Central memory CD8-positive, alpha-beta T cell (primary cell): Measurements from ENCODE around the gene RHOF.
"Not testable (repeated sequence)": the region's sequence is repeated elsewhere in the genome, so short reads cannot be mapped to it uniquely, and the experiment has no call there.

Source experiments
- ATAC-seq: fragments of 150-1000 bp; cut with Tn5 transposase; replicated peaks from 2 replicates; pipeline ENCODE4 v1.10.0; 2022; ENCODE audit warnings: mild to moderate bottlenecking, moderate FRiP score, moderate number of reproducible peaks; ENCODE audit not compliant: poor library complexity, severe bottlenecking; ENCODE audit errors: extremely low read depth
- DNase-seq, 2 donors: peaks; one replicate each; pipeline ENCODE4 v3.0.0; 2021; ENCODE audit warnings: low spot score in 2 of 2
- H3K27ac Mint-ChIP-seq: one replicate; pipeline ENCODE4 v1.8.0; 2022; ENCODE audit warnings: low read depth, mild to moderate bottlenecking, moderate library complexity, mixed read lengths
- H3K27me3 Mint-ChIP-seq: one replicate; pipeline ENCODE4 v1.8.0; 2022; ENCODE audit warnings: mixed read lengths
- H3K36me3 Mint-ChIP-seq: one replicate; pipeline ENCODE4 v1.8.0; 2022; ENCODE audit warnings: mild to moderate bottlenecking, moderate library complexity, mixed read lengths; ENCODE audit not compliant: insufficient read depth
- H3K4me1 Mint-ChIP-seq: one replicate; pipeline ENCODE4 v1.8.0; 2022; ENCODE audit warnings: mixed read lengths
- H3K4me3 Mint-ChIP-seq: one replicate; pipeline ENCODE4 v1.8.0; 2022; ENCODE audit warnings: mild to moderate bottlenecking, moderate library complexity, mixed read lengths
- H3K9me3 Mint-ChIP-seq: one replicate; pipeline ENCODE4 v1.8.0; 2022; ENCODE audit warnings: mixed read lengths

The RHOF gene

DNA sequence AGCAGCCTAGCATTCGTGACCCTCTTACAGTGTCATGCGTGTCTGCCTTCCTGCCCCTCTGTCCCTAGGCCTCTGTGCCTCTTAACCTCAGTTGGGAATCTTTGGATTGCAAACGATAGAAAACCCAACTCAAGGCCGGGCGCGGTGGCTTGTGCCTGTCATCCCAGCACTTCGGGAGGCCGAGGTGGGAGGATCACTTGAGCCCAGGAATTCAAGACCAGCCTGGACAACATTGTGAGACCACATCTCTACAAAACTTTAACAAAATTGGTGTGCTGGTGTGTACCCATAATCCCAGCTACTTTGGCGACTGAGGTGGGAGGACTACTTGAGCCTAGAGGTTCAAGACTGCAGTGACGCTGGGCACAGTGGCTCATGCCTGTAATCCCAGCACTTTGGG, 44.2 kb downstream of the RHOF start:
- no peak overlapping the region for H3K4me3 Mint-ChIP-seq
- no peak for DNase-seq
- H3K27ac Mint-ChIP-seq: no peak overlapping the region
- peaks cover 10% of the 10 kb centered on the region for H3K36me3 Mint-ChIP-seq
- H3K27me3 Mint-ChIP-seq: no peaks in the 10 kb centered on the region
- ATAC-seq: no peak
- H3K4me1 Mint-ChIP-seq: no peaks in the 10 kb centered on the region
- no peaks in the 10 kb centered on the region for H3K9me3 Mint-ChIP-seq

DNA sequence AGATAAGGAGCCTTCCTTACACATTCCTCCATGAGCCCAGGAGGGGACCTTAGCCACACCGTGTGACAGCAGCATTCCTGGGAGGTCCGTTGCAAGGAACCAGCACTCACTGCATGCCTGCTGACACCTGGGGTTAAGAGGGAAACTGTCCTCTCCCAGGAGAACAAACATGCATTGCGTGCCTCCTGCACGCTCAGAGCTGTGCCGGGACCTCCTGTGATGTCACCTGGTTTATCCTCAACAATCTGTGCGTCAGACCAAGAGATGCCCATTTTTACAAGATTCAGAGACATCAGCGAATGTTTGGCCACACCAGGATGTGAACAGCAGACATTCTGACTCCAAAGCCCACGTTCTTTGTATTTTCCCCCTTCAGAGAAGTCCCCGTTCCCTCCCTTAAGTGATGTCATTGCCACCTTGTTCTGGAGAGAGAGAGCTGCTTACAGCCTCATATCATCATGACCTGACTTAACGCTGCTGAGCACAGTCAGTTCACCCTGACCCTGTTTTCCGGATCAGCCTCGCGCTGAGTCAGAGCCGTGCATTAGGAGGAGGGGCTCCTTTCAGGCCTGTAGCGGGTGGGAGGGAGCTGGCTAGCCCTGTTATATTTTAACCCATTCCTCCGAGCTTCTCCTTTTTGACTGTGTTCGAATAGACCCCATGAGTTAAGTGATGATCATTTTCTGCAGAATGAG, 44.8 kb downstream of the RHOF start:
- Mint-ChIP-seq H3K27me3 (no peaks in the 10 kb centered on the region), H3K27ac (no peak overlapping the region), H3K4me3 (no peak overlapping the region), H3K4me1 (no peaks in the 10 kb centered on the region), H3K9me3 (no peaks in the 10 kb centered on the region), H3K36me3 (peaks cover 12% of the 10 kb centered on the region)
- no peak for ATAC-seq
- DNase-seq: no peak

DNA sequence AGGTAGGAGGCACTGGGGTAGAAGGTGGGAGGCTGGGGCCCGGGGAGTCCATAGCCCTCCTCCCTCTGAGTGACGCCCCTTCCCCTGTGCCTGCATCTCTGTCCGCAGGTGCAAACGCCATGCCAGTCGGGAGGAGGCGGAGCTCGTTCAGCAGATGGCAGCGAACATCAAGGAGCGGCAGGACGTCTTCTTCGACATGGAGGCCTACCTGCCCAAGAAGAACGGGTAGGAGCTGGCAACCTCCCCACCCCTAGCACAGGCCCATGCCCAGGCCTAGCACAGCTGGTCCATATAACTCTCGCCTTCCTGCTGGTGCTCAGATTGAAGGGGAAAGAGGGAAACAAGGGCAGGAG, 45.3 kb downstream of the RHOF start:
- no peak overlapping the region for H3K4me3 Mint-ChIP-seq
- ATAC-seq (no peak), DNase-seq (no peak)
- H3K27me3 Mint-ChIP-seq: no peaks in the 10 kb centered on the region
- no peaks in the 10 kb centered on the region for H3K9me3 Mint-ChIP-seq
- H3K36me3 Mint-ChIP-seq: peaks cover 12% of the 10 kb centered on the region
- H3K27ac Mint-ChIP-seq: no peak overlapping the region
- H3K4me1 Mint-ChIP-seq: no peaks in the 10 kb centered on the region

DNA sequence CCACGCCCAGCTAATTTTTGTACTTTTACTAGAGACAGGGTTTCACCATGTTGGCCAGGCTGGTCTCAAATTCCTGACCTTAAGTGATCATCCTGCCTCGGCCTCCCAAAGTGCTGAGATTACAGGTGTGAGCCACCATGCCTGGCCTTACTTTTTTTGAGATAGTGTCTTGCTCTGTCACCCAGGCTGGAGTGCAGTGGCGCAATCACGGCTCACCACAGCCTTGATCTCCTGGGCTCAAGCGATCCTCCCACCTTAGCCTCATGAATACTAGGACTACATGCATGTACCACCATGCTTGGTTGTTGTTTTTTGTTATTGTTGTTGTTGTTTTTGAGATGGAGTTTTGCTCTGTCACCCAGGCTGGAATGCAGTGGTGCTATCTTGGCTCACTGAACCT, 47.9 kb downstream of the RHOF start:
- not testable (repeated sequence) for H3K27me3 Mint-ChIP-seq, H3K4me1 Mint-ChIP-seq, H3K36me3 Mint-ChIP-seq, ATAC-seq, H3K27ac Mint-ChIP-seq, DNase-seq, H3K4me3 Mint-ChIP-seq, H3K9me3 Mint-ChIP-seq

- Mint-ChIP-seq H3K27ac (no peak overlapping the region), H3K36me3 (peaks cover 4% of the 10 kb centered on the region), H3K9me3 (no peaks in the 10 kb centered on the region), H3K27me3 (no peaks in the 10 kb centered on the region), H3K4me1 (no peaks in the 10 kb centered on the region), H3K4me3 (no peak overlapping the region)
- DNase-seq (no peak), ATAC-seq (no peak)
Measured at GRCh38 chr12:121741743-121742142, 51.7 kb downstream of the RHOF start.

DNA sequence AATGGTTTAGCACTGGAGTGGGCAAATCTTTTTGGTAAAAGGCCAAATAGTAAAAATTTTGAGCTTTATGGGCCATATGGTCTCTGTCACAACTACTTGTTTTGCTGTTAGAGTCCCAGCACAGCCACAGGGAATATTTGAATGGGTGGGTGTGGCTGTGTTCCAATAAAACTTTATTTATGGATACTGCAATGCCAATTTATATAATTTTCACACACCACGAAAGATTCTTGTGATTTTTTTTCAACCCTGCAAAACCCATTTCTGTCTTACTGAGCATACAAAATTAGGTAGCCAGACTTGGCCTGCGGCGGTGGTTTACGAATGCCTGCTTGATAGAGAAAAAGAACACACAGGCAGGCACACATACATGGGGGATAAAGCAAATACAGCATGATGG, 52.6 kb downstream of the RHOF start:
- no peaks in the 10 kb centered on the region for H3K4me1 Mint-ChIP-seq
- H3K27me3 Mint-ChIP-seq: no peaks in the 10 kb centered on the region
- no peak for ATAC-seq
- H3K9me3 Mint-ChIP-seq: no peaks in the 10 kb centered on the region
- no peak for DNase-seq
- H3K27ac Mint-ChIP-seq: no peak overlapping the region
- H3K4me3 Mint-ChIP-seq: no peak overlapping the region
- peaks cover 4% of the 10 kb centered on the region for H3K36me3 Mint-ChIP-seq

GRCh38 chr12:121738340-121738858, 55.1 kb downstream of the RHOF start:
- H3K36me3 Mint-ChIP-seq: peaks cover 2% of the 10 kb centered on the region
- H3K27ac Mint-ChIP-seq: no peak overlapping the region
- H3K4me3 Mint-ChIP-seq: no peak overlapping the region
- ATAC-seq (no peak), DNase-seq (no peak)
- no peaks in the 10 kb centered on the region for H3K4me1 Mint-ChIP-seq
- H3K27me3 Mint-ChIP-seq: no peaks in the 10 kb centered on the region
- H3K9me3 Mint-ChIP-seq: no peaks in the 10 kb centered on the region

- H3K4me3 Mint-ChIP-seq: no peak overlapping the region
- no peaks in the 10 kb centered on the region for H3K9me3 Mint-ChIP-seq
- no peak overlapping the region for H3K27ac Mint-ChIP-seq
- DNase-seq (no peak), ATAC-seq (no peak)
- H3K27me3 Mint-ChIP-seq: no peaks in the 10 kb centered on the region
- H3K4me1 Mint-ChIP-seq: no peaks in the 10 kb centered on the region
- H3K36me3 Mint-ChIP-seq: peaks cover 2% of the 10 kb centered on the region
Measured at GRCh38 chr12:121733849-121734248, 59.6 kb downstream of the RHOF start.

DNA sequence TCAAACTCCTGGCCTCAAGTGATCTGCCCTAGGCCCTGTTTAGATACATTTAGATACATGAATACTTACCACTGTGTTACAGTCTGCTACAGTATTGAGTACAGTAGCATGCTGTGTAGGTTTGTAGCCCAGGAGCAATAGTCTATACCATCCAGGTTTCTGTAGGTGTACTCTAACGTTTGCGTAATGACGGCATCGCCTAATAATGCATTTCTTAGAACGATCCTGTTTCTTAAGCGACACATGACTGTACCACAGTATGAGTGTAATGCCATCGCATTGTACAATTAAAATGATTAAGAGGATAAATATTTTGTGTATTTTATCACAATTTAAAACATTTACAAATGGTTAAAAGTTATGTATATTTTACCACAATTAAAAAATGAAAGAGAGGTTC, 62.0 kb downstream of the RHOF start:
- Mint-ChIP-seq H3K27ac (no peak overlapping the region), H3K4me3 (no peak overlapping the region), H3K9me3 (no peaks in the 10 kb centered on the region), H3K4me1 (no peaks in the 10 kb centered on the region), H3K36me3 (peaks cover 2% of the 10 kb centered on the region), H3K27me3 (no peaks in the 10 kb centered on the region)
- DNase-seq: no peak
- no peak for ATAC-seq

DNA sequence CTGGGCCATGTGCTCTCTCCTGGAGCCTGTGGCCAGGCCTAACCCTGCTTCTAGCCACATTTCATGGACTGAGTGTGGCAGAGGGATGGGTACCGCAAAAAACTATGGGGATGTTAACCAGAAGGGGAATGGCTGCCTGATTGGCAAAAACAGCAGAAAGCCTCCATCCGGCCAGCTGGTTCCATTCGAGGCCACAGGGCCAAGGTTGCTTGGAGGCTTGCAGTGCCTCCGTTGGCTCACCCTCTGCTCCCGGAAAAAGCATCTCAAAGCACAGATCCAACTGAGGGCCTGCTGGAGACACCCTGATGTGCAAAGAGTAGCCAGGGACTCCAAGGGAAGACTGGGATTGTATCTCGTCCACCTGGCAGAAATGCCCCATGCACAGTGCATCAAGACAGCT, 64.5 kb downstream of the RHOF start:
- no peak for DNase-seq
- H3K27ac Mint-ChIP-seq: no peak overlapping the region
- peaks cover 2% of the 10 kb centered on the region for H3K36me3 Mint-ChIP-seq
- H3K4me1 Mint-ChIP-seq: no peaks in the 10 kb centered on the region
- no peak overlapping the region for H3K4me3 Mint-ChIP-seq
- no peaks in the 10 kb centered on the region for H3K9me3 Mint-ChIP-seq
- ATAC-seq: no peak
- no peaks in the 10 kb centered on the region for H3K27me3 Mint-ChIP-seq
